Lower lobe of right lung (tissue), 2 donors: Measurements from ENCODE around the gene CCNQ. TPM values are rescaled to one million over a fixed set of nuclear protein-coding genes. Genes with fewer than 3 reads are reported as not detected.

ENCODE experiments used
- ATAC-seq, 2 donors: fragments of 200-7000 bp; cut with Tn5 transposase; one replicate each; pipeline ENCODE4 v1.9.1; 2020 to 2022; ENCODE audit warnings: mild to moderate bottlenecking in 2 of 2, moderate library complexity in 2 of 2
- DNase-seq: peaks from one replicate; pipeline ENCODE4 v3.0.0-alpha.2; 2020
- H3K27ac ChIP-seq: fragments of 200-600 bp; one replicate; pipeline ENCODE4 v1.8.0; 2022
- H3K27me3 ChIP-seq: fragments of 200-600 bp; one replicate; pipeline ENCODE4 v1.8.0; 2022; ENCODE audit warnings: low read depth
- H3K36me3 ChIP-seq: fragments of 200-600 bp; one replicate; pipeline ENCODE4 v1.8.0; 2022; ENCODE audit warnings: mild to moderate bottlenecking
- H3K4me1 ChIP-seq: fragments of 200-600 bp; one replicate; pipeline ENCODE4 v1.8.0; 2022
- H3K4me3 ChIP-seq: fragments of 200-600 bp; one replicate; pipeline ENCODE4 v1.8.0; 2022; ENCODE audit warnings: mild to moderate bottlenecking
- H3K9me3 ChIP-seq: fragments of 200-600 bp; one replicate; pipeline ENCODE4 v1.8.0; 2022
- CTCF ChIP-seq: fragments of 200-600 bp; IDR thresholded peaks from one replicate; pipeline ENCODE4 v1.8.0; 2022; ENCODE audit warnings: antibody characterized with exemption, mild to moderate bottlenecking
- intact Hi-C: fragments of 100-400 bp; cut with DNase I; formaldehyde crosslinking; loops from one replicate; pipeline ENCODE4 v1.11.0; 2022
- total RNA-seq: library from RNA; stranded (reverse); fragmentation: NEBNext Ultra II Directional; extraction: Animal tissue kit (Norgen Biotek cat#: 25700); gene quantifications from one replicate; pipeline ENCODE4 v1.2.1, GENCODE V29; 2021
- donor health status: DM: no; HTN: yes; CAD: no; lungs with severe emphysema.

The CCNQ gene
- total RNA-seq, 1 donor from 2014 or later: 17.0 TPM

- H3K4me3 ChIP-seq: no peak overlapping the region
- DNase-seq (no peak), ATAC-seq (no peak)
- H3K4me1 ChIP-seq: no peaks in the 10 kb centered on the region
- no peak for TF ChIP-seq CTCF
- intact Hi-C loops: no loop called here
- no peaks in the 10 kb centered on the region for H3K36me3 ChIP-seq
- no peak overlapping the region for H3K27ac ChIP-seq
- H3K9me3 ChIP-seq: no peaks in the 10 kb centered on the region
- peaks cover 24% of the 10 kb centered on the region for H3K27me3 ChIP-seq
These were observed 39.7 kb upstream of the CCNQ start for GRCh38 chrX:153638436-153639176.

GRCh38 chrX:153638041-153638371 lies 39.1 kb upstream of the CCNQ start:
- Histone ChIP-seq H3K36me3 (no peaks in the 10 kb centered on the region), H3K4me1 (no peaks in the 10 kb centered on the region), H3K4me3 (no peak overlapping the region), H3K9me3 (no peaks in the 10 kb centered on the region), H3K27me3 (peaks cover 20% of the 10 kb centered on the region), H3K27ac (no peak overlapping the region)
- DNase-seq (no peak), ATAC-seq (no peak)
- TF ChIP-seq CTCF: no peak
- intact Hi-C loops: no loop called here

- Histone ChIP-seq H3K9me3 (no peaks in the 10 kb centered on the region), H3K4me3 (no peak overlapping the region), H3K27me3 (peaks cover 16% of the 10 kb centered on the region), H3K4me1 (no peaks in the 10 kb centered on the region), H3K27ac (no peak overlapping the region), H3K36me3 (no peaks in the 10 kb centered on the region)
- DNase-seq: no peak
- intact Hi-C loops: no loop called here
- no peak for TF ChIP-seq CTCF
- no peak for ATAC-seq
These were observed 38.4 kb upstream of the CCNQ start for GRCh38 chrX:153637121-153638040.

GRCh38 chrX:153636716-153637115 lies 37.8 kb upstream of the CCNQ start:
- ATAC-seq (no peak), DNase-seq (no peak)
- no peaks in the 10 kb centered on the region for H3K4me1 ChIP-seq
- no peak overlapping the region for H3K27ac ChIP-seq
- H3K9me3 ChIP-seq: no peaks in the 10 kb centered on the region
- peaks cover 10% of the 10 kb centered on the region for H3K27me3 ChIP-seq
- H3K36me3 ChIP-seq: no peaks in the 10 kb centered on the region
- no peak for TF ChIP-seq CTCF
- H3K4me3 ChIP-seq: no peak overlapping the region
- intact Hi-C loops: no loop called here

- peaks cover 4% of the 10 kb centered on the region for H3K27me3 ChIP-seq
- no peaks in the 10 kb centered on the region for H3K4me1 ChIP-seq
- H3K36me3 ChIP-seq: no peaks in the 10 kb centered on the region
- DNase-seq (no peak), ATAC-seq (no peak)
- no peak for TF ChIP-seq CTCF
- intact Hi-C loops: no loop called here
- no peak overlapping the region for H3K27ac ChIP-seq
- no peak overlapping the region for H3K4me3 ChIP-seq
- no peaks in the 10 kb centered on the region for H3K9me3 ChIP-seq
These were observed 37.1 kb upstream of the CCNQ start for GRCh38 chrX:153635788-153636668.
